C4-2B (cell line): Measurements from ENCODE around the gene SYT2.

ENCODE experiments used
- CTCF ChIP-seq: fragments of 450-650 bp; conservative IDR thresholded peaks from 2 replicates; pipeline ENCODE4 v1.5.1; 2017; ENCODE audit warnings: mild to moderate bottlenecking
- ZFX ChIP-seq: fragments of 450-650 bp; IDR thresholded peaks from 2 replicates; pipeline ENCODE4 v1.6.1; 2017

GRCh38 chr1:202643397-202644218 lies 66.6 kb downstream of the SYT2 start:
- no peak for TF ChIP-seq CTCF
- no peak for TF ChIP-seq ZFX
